SU-DHL-6 (cell line): Measurements from ENCODE around the gene EFEMP1.

Experiments
- H2AFZ ChIP-seq: fragments of 200-600 bp; sonication (generic); 2 replicates; pipeline ENCODE4 v1.6.1; 2014; ENCODE audit warnings: low read depth, mild to moderate bottlenecking, moderate library complexity, mixed read lengths, antibody characterized with exemption, low read length; ENCODE audit not compliant: severe bottlenecking
- H3F3A ChIP-seq: fragments of 200-600 bp; shearing (Covaris generic); 2 replicates; pipeline ENCODE4 v1.6.0; 2016; ENCODE audit warnings: antibody characterized with exemption, mild to moderate bottlenecking; ENCODE audit not compliant: insufficient read depth
- H3K27ac ChIP-seq: fragments of 200-600 bp; sonication (generic); 2 replicates; pipeline ENCODE4 v1.5.1; 2016; ENCODE audit warnings: low read depth, mild to moderate bottlenecking, low read length, moderate library complexity, mixed read lengths
- H3K27me3 ChIP-seq: fragments of 200-600 bp; sonication (generic), shearing (Covaris generic); 2 replicates; pipeline ENCODE4 v1.6.0; 2014; ENCODE audit warnings: mild to moderate bottlenecking, low read length
- H3K36me3 ChIP-seq: fragments of 200-600 bp; sonication (generic); 2 replicates; pipeline ENCODE4 v1.6.1; 2014; ENCODE audit warnings: mild to moderate bottlenecking, low read length, mixed read lengths
- H3K4me2 ChIP-seq: fragments of 300-600, 200-600 bp; shearing (Covaris generic), sonication (generic); 2 replicates; pipeline ENCODE4 v1.6.0; 2014; ENCODE audit warnings: low read length, low read depth, mild to moderate bottlenecking; ENCODE audit not compliant: poor library complexity, severe bottlenecking
- H3K4me3 ChIP-seq: fragments of 200-600 bp; sonication (generic); 2 replicates; pipeline ENCODE4 v1.5.1; 2014; ENCODE audit warnings: antibody characterized with exemption, low read length, mild to moderate bottlenecking, mixed read lengths; ENCODE audit not compliant: insufficient read depth, poor library complexity, severe bottlenecking
- H3K79me2 ChIP-seq: fragments of 200-600 bp; sonication (generic); 2 replicates; pipeline ENCODE4 v1.6.1; 2014; ENCODE audit warnings: mild to moderate bottlenecking, low read length, moderate library complexity; ENCODE audit not compliant: insufficient read depth
- H3K9ac ChIP-seq: fragments of 200-600 bp; sonication (generic); 2 replicates; pipeline ENCODE4 v1.7.0; 2014; ENCODE audit warnings: mild to moderate bottlenecking, low read length
- H3K9me2 ChIP-seq: fragments of 200-600 bp; sonication (generic); replicated peaks from 2 replicates; pipeline ENCODE4 v1.6.1; 2014; ENCODE audit warnings: low read length; ENCODE audit not compliant: insufficient read depth
- H3K9me3 ChIP-seq: fragments of 200-600 bp; sonication (generic); 2 replicates; pipeline ENCODE4 v1.6.1; 2014; ENCODE audit warnings: low read length, mixed read lengths; ENCODE audit not compliant: insufficient read depth
- H4K20me1 ChIP-seq: fragments of 200-600 bp; sonication (generic); 2 replicates; pipeline ENCODE4 v1.6.1; 2014; ENCODE audit warnings: low read depth, mild to moderate bottlenecking, antibody characterized with exemption, low read length, moderate library complexity, mixed read lengths
- CTCF ChIP-seq: fragments of 200-600 bp; sonication (generic); IDR thresholded peaks from one replicate; pipeline ENCODE4 v1.5.1; 2017; ENCODE audit warnings: antibody characterized with exemption, mild to moderate bottlenecking, low read length, moderate library complexity; ENCODE audit not compliant: insufficient read depth, poor library complexity, severe bottlenecking
- EZH2phosphoT487 ChIP-seq: fragments of 200-600 bp; sonication (generic), shearing (Covaris generic); conservative IDR thresholded peaks from 2 replicates; pipeline ENCODE4 v1.6.1; 2018; ENCODE audit warnings: mild to moderate bottlenecking, antibody characterized with exemption, low read length, moderate library complexity, mixed read lengths

Gene EFEMP1

GRCh38 chr2:55917117-55917516 lies 6.5 kb downstream of the EFEMP1 start:
- H3K36me3 ChIP-seq = no peaks in the 10 kb centered on the region
- H3K9me2 ChIP-seq = no peaks in the 10 kb centered on the region
- no peak overlapping the region for H2AFZ ChIP-seq
- H3K9me3 ChIP-seq = no peaks in the 10 kb centered on the region
- no peaks in the 10 kb centered on the region for H3K79me2 ChIP-seq
- no peak overlapping the region for H3K4me3 ChIP-seq
- H3K9ac ChIP-seq = no peak overlapping the region
- no peak overlapping the region for H3K27ac ChIP-seq
- H3K27me3 ChIP-seq = no peaks in the 10 kb centered on the region
- no peak overlapping the region for H3K4me2 ChIP-seq
- no peaks in the 10 kb centered on the region for H3F3A ChIP-seq
- H4K20me1 ChIP-seq = no peaks in the 10 kb centered on the region
- no peak for TF ChIP-seq EZH2phosphoT487
- no peak for TF ChIP-seq CTCF

- no peaks in the 10 kb centered on the region for H3K79me2 ChIP-seq
- no peaks in the 10 kb centered on the region for H3K9me3 ChIP-seq
- no peaks in the 10 kb centered on the region for H3K27me3 ChIP-seq
- no peaks in the 10 kb centered on the region for H3F3A ChIP-seq
- TF ChIP-seq CTCF (no peak), EZH2phosphoT487 (no peak)
- H3K27ac ChIP-seq = no peak overlapping the region
- H3K36me3 ChIP-seq = no peaks in the 10 kb centered on the region
- no peak overlapping the region for H2AFZ ChIP-seq
- H3K9ac ChIP-seq = no peak overlapping the region
- H3K4me3 ChIP-seq = no peak overlapping the region
- no peak overlapping the region for H3K4me2 ChIP-seq
- no peaks in the 10 kb centered on the region for H4K20me1 ChIP-seq
- no peaks in the 10 kb centered on the region for H3K9me2 ChIP-seq
These were observed 7.0 kb downstream of the EFEMP1 start for GRCh38 chr2:55916473-55917049.

- Histone ChIP-seq H3K9me3 (no peaks in the 10 kb centered on the region), H3F3A (no peaks in the 10 kb centered on the region), H3K36me3 (no peaks in the 10 kb centered on the region), H3K9me2 (no peaks in the 10 kb centered on the region), H3K27me3 (no peaks in the 10 kb centered on the region), H2AFZ (no peak overlapping the region), H3K4me2 (no peak overlapping the region), H3K79me2 (no peaks in the 10 kb centered on the region), H3K4me3 (no peak overlapping the region), H4K20me1 (no peaks in the 10 kb centered on the region), H3K27ac (no peak overlapping the region), H3K9ac (no peak overlapping the region)
- TF ChIP-seq CTCF (no peak), EZH2phosphoT487 (no peak)
These were observed 8.8 kb downstream of the EFEMP1 start for GRCh38 chr2:55914786-55915185.
